ENCODE measurements around the gene DHRSX. TPM values are rescaled to one million over a fixed set of nuclear protein-coding genes. Genes with fewer than 3 reads are reported as not detected.

DHRSX gene
- total and polyA plus RNA-seq, 2 of the 13 experiments (the other 11 are each of a cell fraction or from before 2014, with no cell fraction given): 15.5 to 24.3 TPM

DNA sequence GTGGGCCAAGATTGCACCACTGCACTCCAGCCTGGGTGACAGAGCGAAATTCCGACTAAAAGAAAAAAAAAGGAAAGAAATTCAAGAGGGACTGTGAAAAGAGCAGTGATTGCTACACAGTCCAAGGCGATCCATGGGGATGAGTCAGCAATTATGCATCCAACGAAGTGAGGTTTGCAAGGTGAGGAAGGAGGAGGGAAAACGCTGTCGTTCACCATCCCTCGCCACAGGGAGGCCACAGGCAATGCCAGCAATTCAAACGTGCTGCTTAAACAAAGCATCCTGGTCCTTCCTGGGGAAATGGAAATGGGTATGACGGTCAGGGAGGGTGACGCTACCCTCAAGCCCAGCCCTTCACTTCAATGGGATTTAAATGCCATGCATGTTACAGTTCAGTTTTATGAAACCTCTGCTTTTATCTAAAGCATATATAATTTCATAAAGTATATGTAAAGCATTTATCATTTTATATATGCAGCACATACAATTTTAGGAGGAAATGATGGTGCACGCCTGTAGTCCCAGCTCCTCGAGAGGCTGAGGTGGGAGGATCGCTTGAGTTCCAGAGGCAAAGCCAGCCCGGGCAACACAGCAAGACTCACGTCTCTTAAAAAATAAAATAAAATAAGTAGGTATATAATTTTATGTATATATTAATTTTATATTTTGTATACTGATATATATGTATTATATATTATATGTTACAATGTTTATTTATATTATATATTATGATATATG lies 108.7 kb downstream of the DHRSX start (continued):
- TF ChIP-seq CREB1 (IDR thresholded peaks at IDR 0.05) (no peak), CREB1 (CRISPR knock-in tag; IDR thresholded peaks at IDR 0.05) (peak; percentile 40; the same call in 1 of the 2 replicates), ZNF614 (CRISPR knock-in tag; IDR thresholded peaks at IDR 0.05; ENCODE audit: borderline replicate concordance) (peak; percentile 61; the same call in 1 of the 2 replicates), MXI1 (IDR thresholded peaks at IDR 0.05; ENCODE audit: borderline replicate concordance, low read depth, low read length) (0 out of 3 replicates have a peak, but pooled peaks have one; percentile 10), THAP11 (CRISPR knock-in tag; IDR thresholded peaks at IDR 0.05) (0 out of 2 replicates have a peak, but pooled peaks have one; percentile 45), HMG20A (CRISPR knock-in tag; IDR thresholded peaks at IDR 0.05; ENCODE audit: borderline replicate concordance) (no peak), NFE2L2 (IDR thresholded peaks at IDR 0.05; ENCODE audit: low read length) (peak; percentile 100), ZFAT (CRISPR knock-in tag; conservative IDR thresholded peaks at IDR 0.05) (no peak), HNRNPH1 (optimal IDR thresholded peaks at IDR 0.05; ENCODE audit: low read depth, low read length) (no peak), GATAD2A (CRISPR knock-in tag; IDR thresholded peaks at IDR 0.05) (peak; percentile 82; the same call in 1 of the 2 replicates), MAFK (conservative IDR thresholded peaks at IDR 0.05 in 1 of 2, IDR thresholded peaks at IDR 0.05 in 1 of 2; ENCODE audit: low read length in 2 of 2) (peak; percentile 99 to 100), MIER3 (CRISPR knock-in tag; IDR thresholded peaks at IDR 0.05; ENCODE audit: borderline replicate concordance) (no peak), ETV5 (CRISPR knock-in tag; IDR thresholded peaks at IDR 0.05; ENCODE audit: borderline replicate concordance) (0 out of 2 replicates have a peak, but pooled peaks have one; percentile 18), FOSL2 (CRISPR knock-in tag; IDR thresholded peaks at IDR 0.05) (peak; percentile 97), ZNF263 (CRISPR knock-in tag; IDR thresholded peaks at IDR 0.05) (peak; percentile 73), GFI1 (CRISPR knock-in tag; IDR thresholded peaks at IDR 0.05; ENCODE audit: borderline replicate concordance) (peak; percentile 65; the same call in 1 of the 2 replicates), SOX6 (IDR thresholded peaks at IDR 0.05) (no peak), SOX6 (CRISPR knock-in tag; IDR thresholded peaks at IDR 0.05) (peak; percentile 19; the same call in 1 of the 2 replicates), KDM1A (CRISPR knock-in tag; IDR thresholded peaks at IDR 0.05) (peak; percentile 64; the same call in 1 of the 2 replicates), RFX5 (IDR thresholded peaks at IDR 0.05; ENCODE audit: low read depth, low read length) (peak; percentile 42; the same call in 1 of the 2 replicates), BHLHE40 (IDR thresholded peaks at IDR 0.05; ENCODE audit: low read length) (peak; percentile 65), SMC3 (IDR thresholded peaks at IDR 0.05; ENCODE audit: low read length) (peak; percentile 69), ZNF12 (CRISPR knock-in tag; IDR thresholded peaks at IDR 0.05) (peak; percentile 39; the same call in 1 of the 2 replicates), SALL1 (CRISPR knock-in tag; IDR thresholded peaks at IDR 0.05) (peak; percentile 41)
- TF ChIP-seq, protein P1, sequence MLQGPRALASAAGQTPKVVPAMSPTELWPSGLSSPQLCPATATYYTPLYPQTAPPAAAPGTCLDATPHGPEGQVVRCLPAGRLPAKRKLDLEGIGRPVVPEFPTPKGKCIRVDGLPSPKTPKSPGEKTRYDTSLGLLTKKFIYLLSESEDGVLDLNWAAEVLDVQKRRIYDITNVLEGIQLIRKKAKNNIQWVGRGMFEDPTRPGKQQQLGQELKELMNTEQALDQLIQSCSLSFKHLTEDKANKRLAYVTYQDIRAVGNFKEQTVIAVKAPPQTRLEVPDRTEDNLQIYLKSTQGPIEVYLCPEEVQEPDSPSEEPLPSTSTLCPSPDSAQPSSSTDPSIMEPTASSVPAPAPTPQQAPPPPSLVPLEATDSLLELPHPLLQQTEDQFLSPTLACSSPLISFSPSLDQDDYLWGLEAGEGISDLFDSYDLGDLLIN (CRISPR knock-in tag; IDR thresholded peaks at IDR 0.05; ENCODE audit: borderline replicate concordance): no peak
- TF ChIP-seq, protein P2, sequence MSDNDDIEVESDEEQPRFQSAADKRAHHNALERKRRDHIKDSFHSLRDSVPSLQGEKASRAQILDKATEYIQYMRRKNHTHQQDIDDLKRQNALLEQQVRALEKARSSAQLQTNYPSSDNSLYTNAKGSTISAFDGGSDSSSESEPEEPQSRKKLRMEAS (IDR thresholded peaks at IDR 0.05): peak; percentile 63; the same call in 1 of the 2 replicates
- TF ChIP-seq, protein P3, sequence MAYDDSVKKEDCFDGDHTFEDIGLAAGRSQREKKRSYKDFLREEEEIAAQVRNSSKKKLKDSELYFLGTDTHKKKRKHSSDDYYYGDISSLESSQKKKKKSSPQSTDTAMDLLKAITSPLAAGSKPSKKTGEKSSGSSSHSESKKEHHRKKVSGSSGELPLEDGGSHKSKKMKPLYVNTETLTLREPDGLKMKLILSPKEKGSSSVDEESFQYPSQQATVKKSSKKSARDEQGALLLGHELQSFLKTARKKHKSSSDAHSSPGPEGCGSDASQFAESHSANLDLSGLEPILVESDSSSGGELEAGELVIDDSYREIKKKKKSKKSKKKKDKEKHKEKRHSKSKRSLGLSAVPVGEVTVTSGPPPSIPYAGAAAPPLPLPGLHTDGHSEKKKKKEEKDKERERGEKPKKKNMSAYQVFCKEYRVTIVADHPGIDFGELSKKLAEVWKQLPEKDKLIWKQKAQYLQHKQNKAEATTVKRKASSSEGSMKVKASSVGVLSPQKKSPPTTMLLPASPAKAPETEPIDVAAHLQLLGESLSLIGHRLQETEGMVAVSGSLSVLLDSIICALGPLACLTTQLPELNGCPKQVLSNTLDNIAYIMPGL (CRISPR knock-in tag; IDR thresholded peaks at IDR 0.05; ENCODE audit: borderline replicate concordance in 1 of 2, low read depth in 1 of 2): 0 out of 4 replicates have a peak, but pooled peaks of 1 of the 2 experiments have one; percentile 38
- TF ChIP-seq, protein P4, sequence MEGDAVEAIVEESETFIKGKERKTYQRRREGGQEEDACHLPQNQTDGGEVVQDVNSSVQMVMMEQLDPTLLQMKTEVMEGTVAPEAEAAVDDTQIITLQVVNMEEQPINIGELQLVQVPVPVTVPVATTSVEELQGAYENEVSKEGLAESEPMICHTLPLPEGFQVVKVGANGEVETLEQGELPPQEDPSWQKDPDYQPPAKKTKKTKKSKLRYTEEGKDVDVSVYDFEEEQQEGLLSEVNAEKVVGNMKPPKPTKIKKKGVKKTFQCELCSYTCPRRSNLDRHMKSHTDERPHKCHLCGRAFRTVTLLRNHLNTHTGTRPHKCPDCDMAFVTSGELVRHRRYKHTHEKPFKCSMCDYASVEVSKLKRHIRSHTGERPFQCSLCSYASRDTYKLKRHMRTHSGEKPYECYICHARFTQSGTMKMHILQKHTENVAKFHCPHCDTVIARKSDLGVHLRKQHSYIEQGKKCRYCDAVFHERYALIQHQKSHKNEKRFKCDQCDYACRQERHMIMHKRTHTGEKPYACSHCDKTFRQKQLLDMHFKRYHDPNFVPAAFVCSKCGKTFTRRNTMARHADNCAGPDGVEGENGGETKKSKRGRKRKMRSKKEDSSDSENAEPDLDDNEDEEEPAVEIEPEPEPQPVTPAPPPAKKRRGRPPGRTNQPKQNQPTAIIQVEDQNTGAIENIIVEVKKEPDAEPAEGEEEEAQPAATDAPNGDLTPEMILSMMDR (CRISPR knock-in tag; IDR thresholded peaks at IDR 0.05): peak; percentile 56

Measured in HepG2 (cell line).